ENCODE measurements around the gene MFAP3L.

GRCh38 chr4:170014359-170015011 is 11.7 kb downstream of the MFAP3L start:
- TF ChIP-seq EZH2 (IDR thresholded peaks at IDR 0.05; ENCODE audit: low read length, missing control alignments): no peak
- no peak for TF ChIP-seq CTCF (conservative IDR thresholded peaks at IDR 0.05 in 1 of 2, IDR thresholded peaks at IDR 0.05 in 1 of 2; ENCODE audit: low read depth in 1 of 2, low read length in 2 of 2)

Data from fibroblast of lung (primary cell).